GM06990 (cell line): ENCODE measurements around the gene DDTL.

Source experiments
- DNase-seq: peaks from one replicate; pipeline ENCODE4 v3.0.0-alpha.2; 2011; ENCODE audit not compliant: insufficient read length; ENCODE audit errors: extremely low read depth
- H3K27me3 ChIP-seq: replicated peaks from 2 replicates; pipeline ENCODE4 v1.6.0; 2011; ENCODE audit warnings: low read length; ENCODE audit not compliant: control insufficient read depth, insufficient read depth
- H3K36me3 ChIP-seq: 2 replicates; pipeline ENCODE4 v1.5.1; 2011; ENCODE audit warnings: low read length; ENCODE audit not compliant: control insufficient read depth, insufficient read depth
- H3K4me3 ChIP-seq: replicated peaks from 2 replicates; pipeline ENCODE4 v1.5.1; 2011; ENCODE audit warnings: low read depth, mild to moderate bottlenecking, control low read depth, low read length
- CTCF ChIP-seq: IDR thresholded peaks from 2 replicates; pipeline ENCODE4 v1.5.1; 2011; ENCODE audit warnings: low read length, control low read depth, mild to moderate bottlenecking, inconsistent platforms; ENCODE audit not compliant: insufficient read depth, poor library complexity, severe bottlenecking

Gene DDTL

GRCh38 chr22:24008381-24009226 is 41.9 kb downstream of the DDTL start:
- H3K27me3 ChIP-seq, result no peaks in the 10 kb centered on the region
- H3K4me3 ChIP-seq, result no peak overlapping the region
- no peak for TF ChIP-seq CTCF
- H3K36me3 ChIP-seq, result no peaks in the 10 kb centered on the region
- no peak for DNase-seq

- TF ChIP-seq CTCF, result no peak
- H3K4me3 ChIP-seq, result no peak overlapping the region
- H3K36me3 ChIP-seq, result no peaks in the 10 kb centered on the region
- no peak for DNase-seq
- H3K27me3 ChIP-seq, result no peaks in the 10 kb centered on the region
Measured at GRCh38 chr22:24009227-24010017, 42.7 kb downstream of the DDTL start.

GRCh38 chr22:24010018-24010391 is 43.3 kb downstream of the DDTL start:
- no peaks in the 10 kb centered on the region for H3K36me3 ChIP-seq
- no peaks in the 10 kb centered on the region for H3K27me3 ChIP-seq
- DNase-seq, result no peak
- no peak overlapping the region for H3K4me3 ChIP-seq
- no peak for TF ChIP-seq CTCF

GRCh38 chr22:24011735-24012068 is 45.0 kb downstream of the DDTL start:
- DNase-seq, result no peak
- no peak for TF ChIP-seq CTCF
- peak overlapping the region; percentile 68 for H3K4me3 ChIP-seq
- H3K27me3 ChIP-seq, result no peaks in the 10 kb centered on the region
- no peaks in the 10 kb centered on the region for H3K36me3 ChIP-seq

GRCh38 chr22:24016156-24016555 is 49.5 kb downstream of the DDTL start:
- no peak overlapping the region for H3K4me3 ChIP-seq
- no peak for TF ChIP-seq CTCF

More at GRCh38 chr22:24016156-24016555, 49.5 kb downstream of the DDTL start:
- Histone ChIP-seq H3K36me3 (no peaks in the 10 kb centered on the region), H3K27me3 (no peaks in the 10 kb centered on the region)
- no peak for DNase-seq
